WTC11 (cell line): ENCODE measurements around the gene RASGRF1. TPM values are rescaled to one million over a fixed set of nuclear protein-coding genes. Genes with fewer than 3 reads are reported as not detected.
"Not testable (repeated sequence)": the region's sequence is repeated elsewhere in the genome, so short reads cannot be mapped to it uniquely, and the experiment has no call there.

Experiments
- ATAC-seq: fragments of 200-7000 bp; cut with Tn5 transposase; 2 replicates; pipeline ENCODE4 v1.10.0; 2021; ENCODE audit warnings: mild to moderate bottlenecking, moderate library complexity
- CTCF ChIA-PET: fragments of 300-600 bp; sonication (Branson Sonifier 250); formaldehyde crosslinking; loops from one replicate; lab custom pipeline; 2021; ENCODE audit warnings: antibody characterized with exemption; lab: Charles Lee
- POLR2A ChIA-PET: fragments of 350-600 bp; sonication (Branson Sonifier 250); formaldehyde crosslinking; loops from one replicate; lab custom pipeline; 2021; ENCODE audit warnings: antibody characterized with exemption; lab: Charles Lee
- DNase-seq: peaks from one replicate; pipeline ENCODE4 v3.0.0; 2021; ENCODE audit warnings: low spot score
- H3K27ac Mint-ChIP-seq: 2 replicates; pipeline ENCODE4 v1.8.0; 2021; ENCODE audit warnings: mixed read lengths
- H3K27me3 Mint-ChIP-seq: 2 replicates; pipeline ENCODE4 v1.8.0; 2021; ENCODE audit warnings: low read depth, mild to moderate bottlenecking, moderate library complexity, mixed read lengths
- H3K36me3 Mint-ChIP-seq: 2 replicates; pipeline ENCODE4 v1.8.0; 2021; ENCODE audit warnings: mixed read lengths
- H3K4me1 Mint-ChIP-seq: 2 replicates; pipeline ENCODE4 v1.8.0; 2022; ENCODE audit warnings: mixed read lengths
- H3K4me3 Mint-ChIP-seq: 2 replicates; pipeline ENCODE4 v1.8.0; 2021; ENCODE audit warnings: mild to moderate bottlenecking, moderate library complexity, mixed read lengths
- H3K9me3 Mint-ChIP-seq: 2 replicates; pipeline ENCODE4 v1.8.0; 2021; ENCODE audit warnings: mixed read lengths
- AR ChIP-seq: fragments of 250-450 bp; sonication (Bioruptor Pico); IDR thresholded peaks from 2 replicates; pipeline ENCODE4 v1.9.0; 2021; ENCODE audit warnings: mild to moderate bottlenecking
- ERG ChIP-seq: fragments of 250-450 bp; sonication (Bioruptor Pico); IDR thresholded peaks from 2 replicates; pipeline ENCODE4 v1.8.0; 2021; ENCODE audit warnings: mild to moderate bottlenecking
- FOXP1 ChIP-seq: sonication (generic); formaldehyde crosslinking; IDR thresholded peaks from 2 replicates; pipeline ENCODE4 v1.8.0; 2022; ENCODE audit warnings: missing genetic modification reagents, mild to moderate bottlenecking, moderate library complexity, borderline replicate concordance
- GABPB1 ChIP-seq: sonication (generic); formaldehyde crosslinking; IDR thresholded peaks from 2 replicates; pipeline ENCODE4 v1.8.1; 2023; ENCODE audit warnings: mild to moderate bottlenecking, missing genetic modification reagents
- JAZF1 ChIP-seq: fragments of 250-450 bp; sonication (Bioruptor Pico); IDR thresholded peaks from 2 replicates; pipeline ENCODE4 v1.9.0; 2021; ENCODE audit warnings: moderate library complexity, mild to moderate bottlenecking, inconsistent platforms
- KAT7 ChIP-seq: sonication (generic); formaldehyde crosslinking; IDR thresholded peaks from 2 replicates; pipeline ENCODE4 v1.8.1; 2023; ENCODE audit warnings: missing genetic modification reagents, mild to moderate bottlenecking, borderline replicate concordance
- MAX ChIP-seq: sonication (generic); formaldehyde crosslinking; IDR thresholded peaks from 2 replicates; pipeline ENCODE4 v1.8.0; 2022; ENCODE audit warnings: mild to moderate bottlenecking, missing genetic modification reagents
- MXD4 ChIP-seq: fragments of 250-450 bp; sonication (Bioruptor Pico); IDR thresholded peaks from 2 replicates; pipeline ENCODE4 v1.8.0; 2021; ENCODE audit warnings: mild to moderate bottlenecking, moderate library complexity, borderline replicate concordance
- MYBL2 ChIP-seq: sonication (generic); formaldehyde crosslinking; IDR thresholded peaks from 2 replicates; pipeline ENCODE4 v1.8.1; 2023; ENCODE audit warnings: mild to moderate bottlenecking, moderate library complexity, missing genetic modification reagents
- NR3C1 ChIP-seq: sonication (generic); formaldehyde crosslinking; conservative IDR thresholded peaks from 2 replicates; pipeline ENCODE4 v1.8.1; 2023; ENCODE audit warnings: low read depth, mild to moderate bottlenecking, missing genetic modification reagents
- RELA ChIP-seq: sonication (generic); formaldehyde crosslinking; IDR thresholded peaks from 2 replicates; pipeline ENCODE4 v1.8.1; 2022; ENCODE audit warnings: missing genetic modification reagents, mild to moderate bottlenecking, borderline replicate concordance
- RORB ChIP-seq: fragments of 250-450 bp; sonication (Bioruptor Pico); IDR thresholded peaks from 2 replicates; pipeline ENCODE4 v1.9.0; 2021; ENCODE audit warnings: mild to moderate bottlenecking
- SMAD3 ChIP-seq: sonication (generic); formaldehyde crosslinking; IDR thresholded peaks from 2 replicates; pipeline ENCODE4 v1.8.0; 2022; ENCODE audit warnings: missing genetic modification reagents, mild to moderate bottlenecking, borderline replicate concordance
- TEAD1 ChIP-seq: sonication (generic); formaldehyde crosslinking; IDR thresholded peaks from 2 replicates; pipeline ENCODE4 v1.8.0; 2022; ENCODE audit warnings: mild to moderate bottlenecking, missing genetic modification reagents
- ZBTB21 ChIP-seq: sonication (generic); formaldehyde crosslinking; IDR thresholded peaks from 2 replicates; pipeline ENCODE4 v1.8.1; 2023; ENCODE audit warnings: mild to moderate bottlenecking, missing genetic modification reagents, borderline replicate concordance
- ZNF263 ChIP-seq: sonication (generic); formaldehyde crosslinking; IDR thresholded peaks from 2 replicates; pipeline ENCODE4 v1.8.1; 2022; ENCODE audit warnings: low read depth, mild to moderate bottlenecking, moderate library complexity, missing genetic modification reagents
- ZNF512 ChIP-seq: sonication (generic); formaldehyde crosslinking; IDR thresholded peaks from 2 replicates; pipeline ENCODE4 v1.8.1; 2022; ENCODE audit warnings: missing genetic modification reagents, borderline replicate concordance
- total RNA-seq: library from RNA; stranded (reverse); gene quantifications from 3 replicates; pipeline ENCODE4 v1.2.3, GENCODE V29; 2021
- TF ChIP-seq, protein P1 (sequence below): sonication (generic); formaldehyde crosslinking; conservative IDR thresholded peaks from 2 replicates; pipeline ENCODE4 v1.8.1; 2023; ENCODE audit warnings: mild to moderate bottlenecking, low read depth, missing genetic modification reagents, moderate library complexity
- TF ChIP-seq, protein P2 (sequence below): sonication (generic); formaldehyde crosslinking; IDR thresholded peaks from 2 replicates; pipeline ENCODE4 v1.8.0; 2022; ENCODE audit warnings: mild to moderate bottlenecking, missing genetic modification reagents
- TF ChIP-seq, protein P3 (sequence below): sonication (generic); formaldehyde crosslinking; IDR thresholded peaks from 2 replicates; pipeline ENCODE4 v1.8.0; 2022; ENCODE audit warnings: mild to moderate bottlenecking, missing genetic modification reagents

RASGRF1 gene
- total RNA-seq, 1 experiment from 2014 or later = 0.85 TPM

DNA sequence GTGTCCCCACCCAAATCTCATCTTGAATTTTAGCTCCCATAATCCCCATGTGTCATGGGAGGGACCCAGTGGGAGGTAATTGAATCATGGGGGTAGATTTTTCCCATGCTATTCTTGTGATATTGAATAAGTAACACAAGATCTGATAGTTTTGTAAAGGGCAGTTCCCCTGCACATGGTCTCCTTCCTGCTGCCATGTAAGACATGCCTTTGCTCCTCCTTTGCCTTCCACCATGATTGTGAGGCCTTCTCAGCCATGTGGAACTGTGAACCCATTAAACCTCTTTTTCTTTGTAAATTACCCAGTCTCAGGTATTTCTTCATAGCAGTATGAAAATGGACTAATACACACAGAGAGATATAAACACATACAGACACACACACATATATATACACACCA is 66.1 kb downstream of the RASGRF1 start:
- CTCF ChIA-PET = interaction anchor here (0.5 to 8.7 kb wide), 15 partner anchors 9 to 327 kb away, joined by 3 to 276 read pairs (median 4); no protein-coding TSS in a partner anchor
- DNase-seq, H3K4me1 Mint-ChIP-seq, H3K27me3 Mint-ChIP-seq, ATAC-seq, POLR2A ChIA-PET, H3K4me3 Mint-ChIP-seq, H3K27ac Mint-ChIP-seq: not testable (repeated sequence)
- peaks cover 11% of the 10 kb centered on the region for H3K36me3 Mint-ChIP-seq
- H3K9me3 Mint-ChIP-seq = peaks cover 19% of the 10 kb centered on the region

DNA sequence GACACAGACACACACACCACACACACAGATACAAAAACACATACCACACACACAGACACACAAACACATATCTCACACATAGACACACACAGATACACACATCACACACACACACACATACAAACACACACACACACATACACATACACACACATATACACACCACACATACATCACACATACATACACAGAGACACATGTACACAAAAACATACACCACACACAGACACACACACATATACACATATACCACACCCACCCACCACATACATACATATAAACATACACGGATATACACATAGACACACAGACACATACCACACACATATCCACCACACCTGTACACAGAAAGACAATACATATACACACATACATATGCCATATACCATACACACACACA is 66.7 kb downstream of the RASGRF1 start:
- Mint-ChIP-seq H3K36me3 (peaks cover 11% of the 10 kb centered on the region), H3K9me3 (peaks cover 19% of the 10 kb centered on the region), H3K4me3 (no peak overlapping the region), H3K27me3 (no peaks in the 10 kb centered on the region; the same call in 1 of the 2 replicates), H3K4me1 (peaks cover 3% of the 10 kb centered on the region), H3K27ac (no peak overlapping the region)
- DNase-seq (no peak), ATAC-seq (no peak)
- ChIA-PET POLR2A (no interaction called here), CTCF (interaction anchor here (2.2 kb wide), 1 partner anchor 17 kb away, joined by 17 read pairs; no protein-coding TSS in a partner anchor)
- no peak for TF ChIP-seq NR3C1
- TF ChIP-seq, protein P1, sequence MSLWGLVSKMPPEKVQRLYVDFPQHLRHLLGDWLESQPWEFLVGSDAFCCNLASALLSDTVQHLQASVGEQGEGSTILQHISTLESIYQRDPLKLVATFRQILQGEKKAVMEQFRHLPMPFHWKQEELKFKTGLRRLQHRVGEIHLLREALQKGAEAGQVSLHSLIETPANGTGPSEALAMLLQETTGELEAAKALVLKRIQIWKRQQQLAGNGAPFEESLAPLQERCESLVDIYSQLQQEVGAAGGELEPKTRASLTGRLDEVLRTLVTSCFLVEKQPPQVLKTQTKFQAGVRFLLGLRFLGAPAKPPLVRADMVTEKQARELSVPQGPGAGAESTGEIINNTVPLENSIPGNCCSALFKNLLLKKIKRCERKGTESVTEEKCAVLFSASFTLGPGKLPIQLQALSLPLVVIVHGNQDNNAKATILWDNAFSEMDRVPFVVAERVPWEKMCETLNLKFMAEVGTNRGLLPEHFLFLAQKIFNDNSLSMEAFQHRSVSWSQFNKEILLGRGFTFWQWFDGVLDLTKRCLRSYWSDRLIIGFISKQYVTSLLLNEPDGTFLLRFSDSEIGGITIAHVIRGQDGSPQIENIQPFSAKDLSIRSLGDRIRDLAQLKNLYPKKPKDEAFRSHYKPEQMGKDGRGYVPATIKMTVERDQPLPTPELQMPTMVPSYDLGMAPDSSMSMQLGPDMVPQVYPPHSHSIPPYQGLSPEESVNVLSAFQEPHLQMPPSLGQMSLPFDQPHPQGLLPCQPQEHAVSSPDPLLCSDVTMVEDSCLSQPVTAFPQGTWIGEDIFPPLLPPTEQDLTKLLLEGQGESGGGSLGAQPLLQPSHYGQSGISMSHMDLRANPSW (CRISPR knock-in tag) = no peak
- no peak for TF ChIP-seq MYBL2
- no peak for TF ChIP-seq GABPB1

DNA sequence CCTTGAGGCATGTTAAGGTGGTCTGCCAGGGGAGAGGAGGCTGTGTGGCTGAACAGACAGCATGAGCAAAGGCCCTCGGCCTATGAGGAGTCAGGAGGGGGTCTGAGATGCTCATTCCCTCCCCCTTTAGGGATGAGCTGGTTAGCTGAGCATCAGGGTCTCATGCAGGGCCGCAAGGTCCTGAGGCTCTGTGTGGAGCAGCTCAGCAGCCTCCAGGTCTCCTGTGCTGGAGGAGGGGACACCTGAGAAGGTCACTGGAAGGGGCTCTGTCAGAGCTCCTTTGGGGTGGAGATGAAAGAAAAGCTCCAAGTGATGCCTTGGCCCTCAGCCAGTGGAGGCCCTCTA is 67.1 kb downstream of the RASGRF1 start:
- DNase-seq (no peak), ATAC-seq (no peak)
- Mint-ChIP-seq H3K27ac (no peak overlapping the region), H3K9me3 (peaks cover 19% of the 10 kb centered on the region), H3K4me3 (no peak overlapping the region), H3K27me3 (no peaks in the 10 kb centered on the region; the same call in 1 of the 2 replicates), H3K4me1 (no peaks in the 10 kb centered on the region), H3K36me3 (peaks cover 11% of the 10 kb centered on the region)
- CTCF ChIA-PET = interaction anchor here (2.2 kb wide), 1 partner anchor 16 kb away, joined by 17 read pairs; no protein-coding TSS in a partner anchor
- POLR2A ChIA-PET = no interaction called here
- no peak for TF ChIP-seq FOXP1
- TF ChIP-seq JAZF1 = no peak
- TF ChIP-seq, protein P2, sequence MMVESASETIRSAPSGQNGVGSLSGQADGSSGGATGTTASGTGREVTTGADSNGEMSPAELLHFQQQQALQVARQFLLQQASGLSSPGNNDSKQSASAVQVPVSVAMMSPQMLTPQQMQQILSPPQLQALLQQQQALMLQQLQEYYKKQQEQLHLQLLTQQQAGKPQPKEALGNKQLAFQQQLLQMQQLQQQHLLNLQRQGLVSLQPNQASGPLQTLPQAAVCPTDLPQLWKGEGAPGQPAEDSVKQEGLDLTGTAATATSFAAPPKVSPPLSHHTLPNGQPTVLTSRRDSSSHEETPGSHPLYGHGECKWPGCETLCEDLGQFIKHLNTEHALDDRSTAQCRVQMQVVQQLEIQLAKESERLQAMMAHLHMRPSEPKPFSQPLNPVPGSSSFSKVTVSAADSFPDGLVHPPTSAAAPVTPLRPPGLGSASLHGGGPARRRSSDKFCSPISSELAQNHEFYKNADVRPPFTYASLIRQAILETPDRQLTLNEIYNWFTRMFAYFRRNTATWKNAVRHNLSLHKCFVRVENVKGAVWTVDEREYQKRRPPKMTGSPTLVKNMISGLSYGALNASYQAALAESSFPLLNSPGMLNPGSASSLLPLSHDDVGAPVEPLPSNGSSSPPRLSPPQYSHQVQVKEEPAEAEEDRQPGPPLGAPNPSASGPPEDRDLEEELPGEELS = no peak
- no peak for TF ChIP-seq ZBTB21 (CRISPR knock-in tag)
- TF ChIP-seq, protein P3, sequence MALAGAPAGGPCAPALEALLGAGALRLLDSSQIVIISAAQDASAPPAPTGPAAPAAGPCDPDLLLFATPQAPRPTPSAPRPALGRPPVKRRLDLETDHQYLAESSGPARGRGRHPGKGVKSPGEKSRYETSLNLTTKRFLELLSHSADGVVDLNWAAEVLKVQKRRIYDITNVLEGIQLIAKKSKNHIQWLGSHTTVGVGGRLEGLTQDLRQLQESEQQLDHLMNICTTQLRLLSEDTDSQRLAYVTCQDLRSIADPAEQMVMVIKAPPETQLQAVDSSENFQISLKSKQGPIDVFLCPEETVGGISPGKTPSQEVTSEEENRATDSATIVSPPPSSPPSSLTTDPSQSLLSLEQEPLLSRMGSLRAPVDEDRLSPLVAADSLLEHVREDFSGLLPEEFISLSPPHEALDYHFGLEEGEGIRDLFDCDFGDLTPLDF (CRISPR knock-in tag) = no peak
- TF ChIP-seq ERG = no peak
- TF ChIP-seq ZNF512 (CRISPR knock-in tag) = no peak
- no peak for TF ChIP-seq RORB (CRISPR knock-in tag)
- TF ChIP-seq MXD4 (CRISPR knock-in tag) = no peak
- no peak for TF ChIP-seq KAT7
- TF ChIP-seq TEAD1 (CRISPR knock-in tag) = no peak
- no peak for TF ChIP-seq RELA (CRISPR knock-in tag)
- TF ChIP-seq ZNF263 (CRISPR knock-in tag) = no peak
- TF ChIP-seq AR (CRISPR knock-in tag) = no peak
- TF ChIP-seq MAX (CRISPR knock-in tag) = no peak
- no peak for TF ChIP-seq SMAD3 (CRISPR knock-in tag)
- no peak for TF ChIP-seq NR3C1
